HG03457 (cell line): Measurements from ENCODE around the gene ZFP36.

Experiments
- ATAC-seq: cut with Tn5 transposase; IDR thresholded peaks from one replicate; pipeline ENCODE4 v1.9.1; 2021; ENCODE audit warnings: moderate number of reproducible peaks; ENCODE audit not compliant: unreplicated experiment

The ZFP36 gene

GRCh38 chr19:39382991-39383828 lies 23.4 kb upstream of the ZFP36 start:
- no peak for ATAC-seq

- no peak for ATAC-seq
Observed at GRCh38 chr19:39384839-39385568, 21.6 kb upstream of the ZFP36 start.

GRCh38 chr19:39385629-39386411 lies 20.8 kb upstream of the ZFP36 start:
- no peak for ATAC-seq

GRCh38 chr19:39386557-39386956 lies 20.1 kb upstream of the ZFP36 start:
- no peak for ATAC-seq

- ATAC-seq = no peak
Observed at GRCh38 chr19:39388657-39389056, 18.0 kb upstream of the ZFP36 start.

GRCh38 chr19:39389631-39390414 lies 16.8 kb upstream of the ZFP36 start:
- no peak for ATAC-seq

- ATAC-seq = no peak
Observed at GRCh38 chr19:39390451-39390750, 16.2 kb upstream of the ZFP36 start.

- ATAC-seq = peak; percentile 74
Observed at GRCh38 chr19:39390751-39391437, 15.8 kb upstream of the ZFP36 start, which contains the start of the genes MED29 and PAF1. Gene MED29 (plus strand): TSS chr19:39391378. CDS start chr19:39391423, 45 bp downstream. Gene PAF1 (minus strand): TSS chr19:39391106. CDS start chr19:39390864, 242 bp downstream.

- ATAC-seq = no peak
Observed at GRCh38 chr19:39397360-39398296, 9.0 kb upstream of the ZFP36 start.

- ATAC-seq = no peak
Observed at GRCh38 chr19:39398297-39398864, 8.3 kb upstream of the ZFP36 start.

GRCh38 chr19:39399668-39400050 lies 7.0 kb upstream of the ZFP36 start:
- ATAC-seq = no peak

GRCh38 chr19:39400061-39400460 lies 6.6 kb upstream of the ZFP36 start:
- ATAC-seq = no peak

GRCh38 chr19:39401070-39401548 lies 5.5 kb upstream of the ZFP36 start:
- no peak for ATAC-seq

- no peak for ATAC-seq
Observed at GRCh38 chr19:39401549-39402345, 4.9 kb upstream of the ZFP36 start.

- no peak for ATAC-seq
Observed at GRCh38 chr19:39402346-39403300, 4.0 kb upstream of the ZFP36 start.
